ENCODE measurements around the gene CAND1.

DNA sequence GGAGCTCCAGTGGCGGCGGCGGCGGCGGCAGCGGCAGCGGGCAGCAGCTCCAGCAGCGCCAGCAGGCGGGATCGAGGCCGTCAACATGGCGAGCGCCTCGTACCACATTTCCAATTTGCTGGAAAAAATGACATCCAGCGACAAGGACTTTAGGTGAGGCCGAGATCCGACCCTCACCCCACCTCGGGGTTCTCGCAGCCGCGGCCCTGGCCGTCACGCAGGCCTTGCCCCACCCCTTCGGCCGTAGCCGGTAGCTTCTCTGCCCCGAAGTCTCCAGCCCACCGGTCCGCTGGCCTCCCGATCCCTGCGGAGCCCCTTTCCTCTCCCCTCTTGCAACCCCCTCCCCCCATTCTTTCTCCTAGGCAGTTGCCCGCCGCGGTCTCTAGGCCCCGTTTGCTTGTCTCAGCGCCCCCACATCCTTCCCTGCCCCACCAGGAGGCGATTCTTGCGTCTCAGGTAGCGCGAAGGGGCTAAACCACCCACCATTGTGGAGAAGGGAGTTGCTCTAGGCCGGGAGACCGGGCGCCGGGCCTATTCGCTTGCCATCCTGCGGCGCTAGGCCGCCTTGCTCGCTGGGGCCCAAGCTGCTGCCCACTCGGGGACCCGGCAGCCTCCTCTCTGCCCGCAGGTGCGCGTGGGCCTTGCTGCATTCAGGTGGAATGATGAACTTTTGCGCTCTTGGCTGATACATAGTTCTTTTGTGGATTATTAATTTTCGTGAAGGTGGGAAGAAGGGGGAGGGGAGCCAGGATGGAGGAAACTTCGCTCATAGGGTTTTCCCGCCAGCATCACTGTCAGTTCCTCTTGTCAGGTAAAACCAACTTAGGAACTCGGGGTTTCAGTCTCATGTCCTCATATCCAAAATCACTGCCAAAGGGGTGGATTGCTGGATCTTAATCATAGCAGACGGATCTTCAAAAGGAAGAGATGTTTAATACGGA, 745 bp downstream of the CAND1 start:
- TF ChIP-seq EP300 (IDR thresholded peaks at IDR 0.05): no peak
- TF ChIP-seq CTCF (IDR thresholded peaks at IDR 0.05): peak in 1 of 3 donors; percentile 17
- no peak for TF ChIP-seq POLR2A (IDR thresholded peaks at IDR 0.05)
